DND-41 (cell line): ENCODE results near the gene TRIM44.

ENCODE experiments used
- ATAC-seq: fragments of 200-7000 bp; cut with Tn5 transposase; 3 replicates; pipeline ENCODE4 v1.9.1; 2021; ENCODE audit warnings: low read depth; ENCODE audit not compliant: insufficient read depth
- DNase-seq: peaks from one replicate; pipeline ENCODE4 v3.0.0-alpha.2; 2020
- H2AFZ ChIP-seq: 2 replicates; pipeline ENCODE4 v1.6.0; 2012; ENCODE audit warnings: low read depth, low read length
- H3K27ac ChIP-seq: 2 replicates; pipeline ENCODE4 v1.5.1; 2012; ENCODE audit warnings: low read length, inconsistent platforms
- H3K27me3 ChIP-seq: fragments of 200-600 bp; sonication (generic); 2 replicates; pipeline ENCODE4 v1.6.0; 2012; ENCODE audit warnings: low read length, mild to moderate bottlenecking, inconsistent platforms; ENCODE audit not compliant: insufficient read depth, poor library complexity
- H3K36me3 ChIP-seq: 2 replicates; pipeline ENCODE4 v1.5.1; 2012; ENCODE audit warnings: low read length, inconsistent platforms; ENCODE audit not compliant: insufficient read depth
- H3K4me1 ChIP-seq: 2 replicates; pipeline ENCODE4 v1.5.1; 2012; ENCODE audit warnings: mild to moderate bottlenecking, low read length; ENCODE audit not compliant: insufficient read depth
- H3K4me2 ChIP-seq: 2 replicates; pipeline ENCODE4 v1.6.0; 2012; ENCODE audit warnings: mild to moderate bottlenecking, moderate library complexity, low read length, inconsistent platforms; ENCODE audit not compliant: insufficient read depth
- H3K4me3 ChIP-seq, 2 experiments: fragments of 200-600 bp in 1 of 2; shearing (Covaris generic) in 1 of 2; 2 replicates each; pipeline ENCODE4 v1.5.1; 2012 to 2016; ENCODE audit warnings: inconsistent platforms in 2 of 2, low read length in 2 of 2, mild to moderate bottlenecking in 2 of 2, low read depth in 1 of 2, moderate library complexity in 1 of 2
- H3K79me2 ChIP-seq: 2 replicates; pipeline ENCODE4 v1.6.0; 2012; ENCODE audit warnings: low read length, inconsistent platforms; ENCODE audit not compliant: insufficient read depth
- H3K9ac ChIP-seq: 2 replicates; pipeline ENCODE4 v1.6.0; 2012; ENCODE audit warnings: low read depth, mild to moderate bottlenecking, inconsistent platforms, low read length, moderate library complexity
- H3K9me3 ChIP-seq: 2 replicates; pipeline ENCODE4 v1.5.1; 2012; ENCODE audit warnings: low read length, moderate library complexity, mild to moderate bottlenecking, inconsistent platforms; ENCODE audit not compliant: insufficient read depth, severe bottlenecking
- H4K20me1 ChIP-seq: 2 replicates; pipeline ENCODE4 v1.6.0; 2012; ENCODE audit warnings: low read length; ENCODE audit not compliant: insufficient read depth
- EZH2 ChIP-seq: IDR thresholded peaks from 3 replicates; pipeline ENCODE4 v1.6.1; 2012; ENCODE audit warnings: borderline replicate concordance, low read depth, mild to moderate bottlenecking, moderate library complexity, low read length, inconsistent platforms; ENCODE audit not compliant: severe bottlenecking
- TF ChIP-seq, protein P1 (sequence below): IDR thresholded peaks from 2 replicates; pipeline ENCODE4 v1.5.1; 2012; ENCODE audit warnings: borderline replicate concordance, low read length, moderate library complexity, mild to moderate bottlenecking; ENCODE audit not compliant: poor library complexity, severe bottlenecking; ENCODE audit errors: extremely low read depth

The TRIM44 gene

DNA sequence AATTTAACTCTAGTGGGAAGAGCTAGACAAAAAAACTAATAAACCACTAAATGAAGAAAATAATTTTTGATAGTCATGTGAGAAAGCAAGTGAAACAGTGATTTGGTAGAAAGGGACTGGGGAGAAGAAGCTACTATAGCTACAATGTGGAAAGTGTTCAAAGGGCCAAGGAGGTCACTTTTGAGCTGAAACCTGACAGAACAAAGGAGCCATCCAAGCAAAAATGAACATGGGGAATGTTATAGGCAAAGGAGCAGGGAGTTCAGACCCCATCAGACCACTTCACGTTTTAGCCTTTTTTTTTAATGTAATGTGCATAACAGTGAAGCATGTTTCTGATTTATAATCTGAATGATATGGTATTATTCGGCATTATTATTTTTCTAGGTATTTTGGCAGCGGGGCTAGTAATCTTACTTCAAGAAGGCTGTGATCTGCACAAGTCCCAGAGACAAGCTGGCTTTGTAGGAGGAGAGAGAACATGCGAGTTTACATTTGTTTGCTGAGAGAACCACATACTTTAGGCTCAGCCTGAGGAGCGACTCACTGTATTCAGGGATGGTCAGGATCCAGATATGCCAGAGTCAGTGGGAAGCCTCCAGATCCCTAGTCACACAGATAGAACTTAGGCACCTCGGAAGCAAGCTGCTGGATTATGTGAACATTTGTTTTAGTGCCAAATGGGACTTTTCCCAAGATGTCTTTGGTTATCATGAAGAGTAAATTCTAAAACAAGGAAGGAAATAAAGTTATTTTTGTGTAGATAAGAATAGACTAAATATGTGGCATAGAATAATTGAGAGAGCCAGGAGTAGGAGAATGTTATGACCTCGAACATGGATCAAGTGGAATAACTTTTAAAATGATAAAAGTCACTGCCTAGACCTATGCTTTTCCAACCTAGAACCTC lies 118.6 kb downstream of the TRIM44 start:
- H3K79me2 ChIP-seq: no peaks in the 10 kb centered on the region
- no peaks in the 10 kb centered on the region for H4K20me1 ChIP-seq
- no peaks in the 10 kb centered on the region for H3K27me3 ChIP-seq
- H3K4me2 ChIP-seq: no peak overlapping the region
- H3K36me3 ChIP-seq: no peaks in the 10 kb centered on the region
- no peaks in the 10 kb centered on the region for H3K9me3 ChIP-seq
- no peak overlapping the region for H3K4me3 ChIP-seq
- TF ChIP-seq EZH2: no peak
- TF ChIP-seq, protein P1, sequence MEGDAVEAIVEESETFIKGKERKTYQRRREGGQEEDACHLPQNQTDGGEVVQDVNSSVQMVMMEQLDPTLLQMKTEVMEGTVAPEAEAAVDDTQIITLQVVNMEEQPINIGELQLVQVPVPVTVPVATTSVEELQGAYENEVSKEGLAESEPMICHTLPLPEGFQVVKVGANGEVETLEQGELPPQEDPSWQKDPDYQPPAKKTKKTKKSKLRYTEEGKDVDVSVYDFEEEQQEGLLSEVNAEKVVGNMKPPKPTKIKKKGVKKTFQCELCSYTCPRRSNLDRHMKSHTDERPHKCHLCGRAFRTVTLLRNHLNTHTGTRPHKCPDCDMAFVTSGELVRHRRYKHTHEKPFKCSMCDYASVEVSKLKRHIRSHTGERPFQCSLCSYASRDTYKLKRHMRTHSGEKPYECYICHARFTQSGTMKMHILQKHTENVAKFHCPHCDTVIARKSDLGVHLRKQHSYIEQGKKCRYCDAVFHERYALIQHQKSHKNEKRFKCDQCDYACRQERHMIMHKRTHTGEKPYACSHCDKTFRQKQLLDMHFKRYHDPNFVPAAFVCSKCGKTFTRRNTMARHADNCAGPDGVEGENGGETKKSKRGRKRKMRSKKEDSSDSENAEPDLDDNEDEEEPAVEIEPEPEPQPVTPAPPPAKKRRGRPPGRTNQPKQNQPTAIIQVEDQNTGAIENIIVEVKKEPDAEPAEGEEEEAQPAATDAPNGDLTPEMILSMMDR: no peak
- H3K27ac ChIP-seq: no peak overlapping the region
- ATAC-seq: no peak
- DNase-seq: no peak
- H3K4me1 ChIP-seq: no peaks in the 10 kb centered on the region
- no peak overlapping the region for H2AFZ ChIP-seq
- H3K9ac ChIP-seq: no peak overlapping the region

DNA sequence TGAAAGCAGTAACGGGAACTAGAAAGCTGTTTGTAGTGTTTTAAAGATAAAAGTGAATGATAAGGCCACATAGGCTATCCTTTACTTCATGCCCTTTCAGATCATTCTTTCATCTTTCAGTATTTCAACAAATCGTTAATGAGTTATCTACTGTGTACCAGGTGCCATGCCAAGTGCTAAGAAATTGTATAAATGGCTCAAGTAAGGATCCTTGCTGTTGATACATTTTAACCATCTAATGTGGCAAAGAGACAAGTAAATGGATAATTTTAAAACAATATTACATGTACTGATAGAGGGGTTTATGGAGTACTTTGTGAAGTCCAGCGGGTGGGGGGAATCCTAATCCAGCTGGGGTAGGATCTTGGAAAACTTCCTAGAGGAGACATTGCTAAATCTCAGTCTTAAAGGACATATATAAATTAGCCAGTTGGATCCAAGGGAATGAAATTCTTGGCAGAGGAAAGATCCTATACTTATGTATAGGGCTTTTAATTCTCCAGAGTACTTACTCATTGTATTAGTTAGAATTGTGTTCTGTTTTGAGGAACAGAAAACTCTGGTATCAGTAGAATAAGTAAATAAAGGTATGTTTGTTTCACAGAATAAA lies 119.4 kb downstream of the TRIM44 start:
- ATAC-seq: no peak
- no peaks in the 10 kb centered on the region for H3K79me2 ChIP-seq
- no peak for DNase-seq
- no peaks in the 10 kb centered on the region for H3K27me3 ChIP-seq
- H3K9ac ChIP-seq: no peak overlapping the region
- no peak overlapping the region for H3K4me2 ChIP-seq
- no peak overlapping the region for H3K27ac ChIP-seq
- no peaks in the 10 kb centered on the region for H4K20me1 ChIP-seq
- H2AFZ ChIP-seq: no peak overlapping the region
- H3K4me3 ChIP-seq: no peak overlapping the region
- no peaks in the 10 kb centered on the region for H3K36me3 ChIP-seq
- no peaks in the 10 kb centered on the region for H3K9me3 ChIP-seq
- TF ChIP-seq EZH2: no peak
- TF ChIP-seq, protein P1: no peak
- no peaks in the 10 kb centered on the region for H3K4me1 ChIP-seq

DNA sequence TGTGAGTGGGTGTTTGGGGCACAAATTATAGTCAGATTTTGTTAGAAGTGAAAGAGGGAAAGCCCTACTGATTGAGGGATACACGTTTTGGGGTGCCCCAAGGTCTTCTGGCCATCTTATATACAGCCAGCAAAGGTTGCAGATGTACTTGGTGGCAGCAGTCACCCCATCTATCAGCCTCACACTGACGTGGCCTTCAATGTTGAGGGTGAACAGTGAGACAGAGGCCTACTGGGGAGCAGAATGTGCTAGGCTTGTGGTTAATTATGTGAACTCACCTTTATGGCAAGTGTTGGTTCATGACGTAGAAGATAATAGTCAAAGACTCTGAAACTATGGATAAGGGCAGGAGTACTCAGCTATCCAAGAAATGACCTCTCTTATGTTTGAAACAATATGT lies 121.2 kb downstream of the TRIM44 start:
- no peaks in the 10 kb centered on the region for H3K27me3 ChIP-seq
- H3K4me1 ChIP-seq: no peaks in the 10 kb centered on the region
- no peak overlapping the region for H3K4me3 ChIP-seq
- H4K20me1 ChIP-seq: no peaks in the 10 kb centered on the region
- no peak for TF ChIP-seq EZH2
- TF ChIP-seq, protein P1: no peak
- H3K9me3 ChIP-seq: no peaks in the 10 kb centered on the region
- no peak for ATAC-seq
- no peak overlapping the region for H3K9ac ChIP-seq
- H3K36me3 ChIP-seq: no peaks in the 10 kb centered on the region
- no peak overlapping the region for H3K27ac ChIP-seq
- no peak overlapping the region for H3K4me2 ChIP-seq
- H3K79me2 ChIP-seq: no peaks in the 10 kb centered on the region
- no peak for DNase-seq
- H2AFZ ChIP-seq: no peak overlapping the region
